ENCODE data around the gene MAP3K8. TPM values are rescaled to one million over a fixed set of nuclear protein-coding genes. Genes with fewer than 3 reads are reported as not detected.

Gene MAP3K8
- total and polyA plus RNA-seq, 2 of the 8 experiments (the other 6 are each of a cell fraction or from before 2014, with no cell fraction given), result 5.6 to 6.0 TPM

DNA sequence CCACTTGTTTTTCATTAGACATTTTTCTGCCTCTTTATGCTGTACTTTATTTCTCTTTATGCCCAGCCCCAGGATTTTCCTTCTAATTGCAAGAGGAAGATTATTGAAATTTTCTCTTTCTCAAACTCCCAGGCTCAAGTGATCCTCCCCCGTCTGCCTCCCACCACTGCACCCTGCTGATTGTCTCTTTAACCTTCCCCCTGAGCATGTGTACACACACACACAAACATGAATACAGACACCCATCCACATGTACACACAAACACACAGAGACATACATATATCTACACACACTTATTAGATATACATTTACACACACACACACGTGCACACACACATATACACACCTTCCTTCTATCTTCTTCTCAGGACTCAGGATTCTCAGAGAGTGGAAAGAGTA, 37.3 kb upstream of the MAP3K8 start:
- H3K23me2 ChIP-seq (ENCODE audit: low read depth, low read length), result no peaks in the 10 kb centered on the region
- H3K4me3 ChIP-seq (ENCODE audit: extremely low read depth in 1 of 4, insufficient read depth in 2 of 4, low read depth in 3 of 4, low read length in 4 of 4), result no peak overlapping the region
- no peak overlapping the region for H3K4me2 ChIP-seq (ENCODE audit: insufficient read depth in 1 of 2, low read depth in 2 of 2, low read length in 2 of 2)
- peaks cover 0 to 2% (median 0%) of the 10 kb centered on the region in 4 experiments; a peak in 2 of 7 replicates for H3K4me1 ChIP-seq (replicated peaks in 1 of 4; ENCODE audit: control insufficient read depth in 3 of 4, insufficient read depth in 4 of 4, low read length in 3 of 4)
- no peak overlapping the region for H4K5ac ChIP-seq (ENCODE audit: insufficient read length, low read depth, low read length)
- no peak overlapping the region for H3K23ac ChIP-seq (ENCODE audit: insufficient read length)
- H3K4ac ChIP-seq (replicated peaks; ENCODE audit: insufficient read length, low read depth, low read length), result no peak overlapping the region
- WGBS, 2 experiments (ENCODE audit: extremely low coverage in 1 of 2, insufficient coverage in 1 of 2, insufficient read length in 1 of 2, insufficient replicate concordance in 2 of 2, low coverage in 1 of 2, low lambda C conversion rate in 2 of 2, missing lambda C conversion rate in 1 of 2), result 89% methylated on average over 2 of the region's 2 CpGs; no CpG with 5 or more reads in 1 of the 2 experiments
- H2AK5ac ChIP-seq (ENCODE audit: low read depth, low read length), result no peak overlapping the region
- no peaks in the 10 kb centered on the region for H4K20me1 ChIP-seq (replicated peaks in 1 of 2; ENCODE audit: control insufficient read depth in 1 of 2, insufficient read depth in 2 of 2, low read length in 2 of 2)
- H2AFZ ChIP-seq (ENCODE audit: low read length), result no peak overlapping the region
- no peaks in the 10 kb centered on the region for H3K9me3 ChIP-seq (ENCODE audit: insufficient read depth in 2 of 2, low read depth in 1 of 2, low read length in 1 of 2)
- H3K14ac ChIP-seq (ENCODE audit: insufficient read length), result no peak overlapping the region
- H4K8ac ChIP-seq (ENCODE audit: extremely low read depth, insufficient read depth, low read length), result no peak overlapping the region
- H3K79me2 ChIP-seq (ENCODE audit: control insufficient read depth in 1 of 2, insufficient read depth in 2 of 2, low read length in 2 of 2), result no peaks in the 10 kb centered on the region
- no peak overlapping the region for H2BK120ac ChIP-seq (replicated peaks; ENCODE audit: low read depth, low read length)
- no peaks in the 10 kb centered on the region for H3K36me3 ChIP-seq (ENCODE audit: control insufficient read depth in 2 of 4, insufficient read depth in 4 of 4, low read length in 3 of 4)
- no peak overlapping the region for H2BK12ac ChIP-seq (ENCODE audit: low read depth, low read length)
- no peak overlapping the region for H2BK20ac ChIP-seq (ENCODE audit: low read length)
- no peak overlapping the region for H3K18ac ChIP-seq (ENCODE audit: extremely low read depth, low read length)
- H2BK5ac ChIP-seq (ENCODE audit: low read depth, low read length), result no peak overlapping the region
- H3K27me3 ChIP-seq (replicated peaks in 1 of 4; ENCODE audit: control insufficient read depth in 3 of 4, extremely low read depth in 1 of 4, insufficient read depth in 3 of 4, low read length in 3 of 4), result no peaks in the 10 kb centered on the region
- no peaks in the 10 kb centered on the region; the same call in 1 of the 2 replicates for H3K79me1 ChIP-seq (ENCODE audit: low read depth, low read length)
- ChIA-PET CTCF (ENCODE audit: partially characterized antibody) (interaction anchor here (1.6 to 2.3 kb wide), 2 partner anchors 12 to 140 kb away, joined by 5 to 6 read pairs; no protein-coding TSS in a partner anchor), POLR2A (ENCODE audit: partially characterized antibody) (no interaction called here)
- TF ChIP-seq NANOG (IDR thresholded peaks at IDR 0.05; ENCODE audit: insufficient read depth, low read depth, low read length, poor library complexity, severe bottlenecking) (no peak), TCF12 (IDR thresholded peaks at IDR 0.05; ENCODE audit: low read depth, low read length) (no peak), SIX5 (IDR thresholded peaks at IDR 0.05; ENCODE audit: low read depth, low read length) (no peak), RNF2 (IDR thresholded peaks at IDR 0.05; ENCODE audit: borderline replicate concordance, low read depth, low read length, missing control alignments, poor library complexity, severe bottlenecking) (no peak), CREB1 (IDR thresholded peaks at IDR 0.05) (no peak), FOSL1 (IDR thresholded peaks at IDR 0.05; ENCODE audit: insufficient read depth, low read depth, low read length) (no peak), USF2 (IDR thresholded peaks at IDR 0.05; ENCODE audit: low read length) (no peak)
- no peak overlapping the region for H3K9ac ChIP-seq (replicated peaks in 1 of 4; ENCODE audit: extremely low read depth in 1 of 4, low read depth in 3 of 4, low read length in 3 of 4)
- FAIRE-seq, result no peak
- DNase-seq (ENCODE audit: low read depth in 1 of 2, low spot score in 2 of 2), result no peak
- no peak overlapping the region for H4K91ac ChIP-seq (replicated peaks; ENCODE audit: insufficient read length, low read length)
- no peak overlapping the region for H2BK15ac ChIP-seq (ENCODE audit: low read length)
- H3K56ac ChIP-seq (replicated peaks; ENCODE audit: insufficient read length, low read depth, low read length), result no peak overlapping the region
- no peak overlapping the region for H3K27ac ChIP-seq (ENCODE audit: low read depth, low read length)

All from H1 (cell line).